AG04449 (cell line): ENCODE data around the gene SIRT7.
A peak's percentile ranks its signal among the peaks of the same experiment; 100 is the strongest.

ENCODE experiments used
- CTCF ChIA-PET: fragments of 350-600 bp; formaldehyde crosslinking; extraction: SDS; loops from one replicate; lab custom pipeline; 2021; ENCODE audit warnings: antibody characterized with exemption; lab: Yijun Ruan, JAX
- POLR2A ChIA-PET: fragments of 400-600, 350-600 bp; formaldehyde crosslinking; extraction: SDS; loops from one replicate; lab custom pipeline; 2020; ENCODE audit warnings: antibody characterized with exemption, inconsistent platforms; lab: Yijun Ruan, JAX
- DNase-seq: peaks from one replicate; pipeline ENCODE4 v3.0.0-alpha.2; 2010; ENCODE audit warnings: low read depth, low spot score
- H3K4me3 ChIP-seq: 2 replicates; pipeline ENCODE4 v1.5.1; 2011; ENCODE audit warnings: low read depth, mild to moderate bottlenecking, control low read depth, low read length
- CTCF ChIP-seq: IDR thresholded peaks from one replicate; pipeline ENCODE4 v1.5.1; 2011; ENCODE audit warnings: mild to moderate bottlenecking, moderate library complexity, low read length, control low read depth, inconsistent platforms; ENCODE audit not compliant: insufficient read depth; ENCODE audit errors: missing control alignments

The SIRT7 gene

GRCh38 chr17:81923302-81924260 lies 5.6 kb upstream of the SIRT7 start:
- POLR2A ChIA-PET: interaction anchor here (0.8 to 1.3 kb wide), 3 partner anchors 8 to 68 kb away, joined by 3 read pairs; no protein-coding TSS in a partner anchor
- DNase-seq: no peak
- CTCF ChIA-PET: interaction anchor here (0.8 to 1.8 kb wide), 5 partner anchors 12 to 98 kb away, joined by 3 to 6 read pairs (median 4); partner anchors contain the start of gene PCYT2
- H3K4me3 ChIP-seq: peak overlapping the region; percentile 47
- no peak for TF ChIP-seq CTCF

DNA sequence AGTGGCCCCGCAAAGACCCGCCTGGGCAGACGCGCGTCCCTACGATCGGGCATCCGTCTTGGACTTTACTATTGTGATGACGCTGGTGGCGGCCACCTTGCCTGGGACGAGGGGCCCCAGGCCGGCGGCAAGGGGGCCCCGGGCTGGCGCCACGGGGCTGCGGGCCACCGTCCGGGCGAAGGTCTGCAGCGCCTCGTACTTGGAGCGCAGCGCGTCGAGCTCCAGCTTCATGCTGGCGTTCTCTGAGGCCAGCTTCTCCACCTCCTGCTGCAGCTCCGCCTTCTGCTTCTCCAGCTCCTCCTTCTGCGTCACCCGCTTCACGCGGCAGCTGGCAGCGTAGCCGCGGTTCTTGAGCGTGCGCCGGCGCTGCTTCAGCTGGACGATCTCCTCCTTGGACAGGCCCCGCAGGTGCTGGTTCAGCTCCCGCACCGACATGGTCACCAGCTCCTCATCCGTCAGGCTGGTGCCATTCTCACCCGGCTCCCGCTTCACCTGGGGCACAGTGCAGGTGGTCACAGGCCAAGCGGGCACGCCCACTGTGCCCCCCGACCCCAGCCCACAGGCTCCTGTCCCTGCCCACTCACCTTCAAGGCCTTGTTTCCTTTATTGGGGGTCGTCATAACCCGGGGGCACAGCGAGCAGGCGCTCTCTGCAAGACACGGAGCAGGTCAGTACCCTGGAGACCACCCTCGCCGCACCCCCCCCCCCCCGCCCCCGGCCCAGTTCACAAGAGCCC lies 4.8 kb upstream of the SIRT7 start:
- ChIA-PET POLR2A (interaction anchor here (0.8 to 1.3 kb wide), 2 partner anchors 54 to 69 kb away, joined by 3 read pairs; no protein-coding TSS in a partner anchor), CTCF (interaction anchor here (0.6 to 1.8 kb wide), 3 partner anchors 37 to 99 kb away, joined by 3 to 6 read pairs (median 3); no protein-coding TSS in a partner anchor)
- DNase-seq: no peak
- TF ChIP-seq CTCF: no peak
- peak overlapping the region; percentile 47 for H3K4me3 ChIP-seq

GRCh38 chr17:81921996-81922565 lies 4.1 kb upstream of the SIRT7 start:
- POLR2A ChIA-PET: no interaction called here
- no peak for TF ChIP-seq CTCF
- CTCF ChIA-PET: interaction anchor here (0.6 to 1.0 kb wide), 2 partner anchors 37 to 53 kb away, joined by 3 read pairs; no protein-coding TSS in a partner anchor
- no peak overlapping the region for H3K4me3 ChIP-seq
- no peak for DNase-seq

DNA sequence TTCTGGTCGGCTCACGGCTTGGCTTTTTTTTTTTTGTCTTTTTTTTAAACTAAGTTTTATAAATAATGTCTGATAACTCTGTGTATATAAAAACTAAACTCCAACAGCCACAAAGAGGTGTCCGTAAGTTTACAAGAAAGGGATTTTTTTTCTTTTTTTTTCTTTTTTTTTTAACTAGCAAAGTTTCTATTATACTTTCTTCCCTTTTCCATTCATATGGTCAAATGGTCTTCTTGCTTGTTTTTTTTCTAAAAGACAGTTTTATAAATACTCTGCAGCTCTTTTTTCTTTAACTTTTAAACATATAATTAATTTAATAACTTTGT lies 3.5 kb upstream of the SIRT7 start:
- no peak overlapping the region for H3K4me3 ChIP-seq
- no peak for TF ChIP-seq CTCF
- no peak for DNase-seq
- ChIA-PET CTCF (no interaction called here), POLR2A (no interaction called here)

- POLR2A ChIA-PET: no interaction called here
- no peak for DNase-seq
- TF ChIP-seq CTCF: no peak
- H3K4me3 ChIP-seq: no peak overlapping the region
- CTCF ChIA-PET: interaction anchor here (1.0 kb wide), 2 partner anchors 39 to 52 kb away, joined by 3 to 4 read pairs; no protein-coding TSS in a partner anchor
Observed at GRCh38 chr17:81920612-81921536, 2.9 kb upstream of the SIRT7 start.
